H9 (cell line): ENCODE measurements around the gene ATN1. TPM values are rescaled to one million over a fixed set of nuclear protein-coding genes. Genes with fewer than 3 reads are reported as not detected.

Experiments
- DNase-seq: peaks from one replicate; pipeline ENCODE4 v3.0.0-alpha.2; 2017
- H2AFZ ChIP-seq: one replicate; pipeline ENCODE4 v1.6.1; 2013; ENCODE audit warnings: mild to moderate bottlenecking, low read length, control low read depth, moderate library complexity
- H2AK5ac ChIP-seq: 2 replicates; pipeline ENCODE4 v1.6.1; 2013; ENCODE audit warnings: low read length, control low read depth, mixed read lengths; ENCODE audit not compliant: insufficient read length
- H2BK120ac ChIP-seq: one replicate; pipeline ENCODE4 v1.6.1; 2013; ENCODE audit warnings: low read depth, mild to moderate bottlenecking, low read length, control low read depth, inconsistent platforms; ENCODE audit not compliant: poor library complexity, severe bottlenecking
- H2BK12ac ChIP-seq: 2 replicates; pipeline ENCODE4 v1.6.1; 2013; ENCODE audit warnings: low read length, control low read depth, mixed read lengths, low read depth; ENCODE audit not compliant: insufficient read length
- H2BK15ac ChIP-seq: 2 replicates; pipeline ENCODE4 v1.6.1; 2013; ENCODE audit warnings: low read depth, low read length, control low read depth
- H2BK20ac ChIP-seq: one replicate; pipeline ENCODE4 v1.6.1; 2013; ENCODE audit warnings: low read depth, mild to moderate bottlenecking, low read length, control low read depth, inconsistent platforms; ENCODE audit not compliant: poor library complexity, severe bottlenecking
- H2BK5ac ChIP-seq: 2 replicates; pipeline ENCODE4 v1.6.1; 2013; ENCODE audit warnings: low read length, control low read depth, mixed read lengths; ENCODE audit not compliant: insufficient read length
- H3K14ac ChIP-seq: 2 replicates; pipeline ENCODE4 v1.6.1; 2013; ENCODE audit warnings: low read length, control low read depth; ENCODE audit not compliant: insufficient read depth
- H3K18ac ChIP-seq: 2 replicates; pipeline ENCODE4 v1.6.1; 2013; ENCODE audit warnings: low read depth, mild to moderate bottlenecking, mixed read lengths, low read length, control low read depth; ENCODE audit not compliant: insufficient read length
- H3K23ac ChIP-seq: 2 replicates; pipeline ENCODE4 v1.6.1; 2013; ENCODE audit warnings: low read length, control low read depth, mixed read lengths, low read depth; ENCODE audit not compliant: insufficient read length
- H3K23me2 ChIP-seq: 2 replicates; pipeline ENCODE4 v1.6.1; 2013; ENCODE audit warnings: low read depth, mild to moderate bottlenecking, mixed read lengths, low read length, control low read depth; ENCODE audit not compliant: insufficient read length, poor library complexity, severe bottlenecking
- H3K27ac ChIP-seq: 2 replicates; pipeline ENCODE4 v1.5.1; 2013; ENCODE audit warnings: low read length, control low read depth, mixed read lengths, low read depth; ENCODE audit not compliant: insufficient read length
- H3K27me3 ChIP-seq: 2 replicates; pipeline ENCODE4 v1.6.1; 2013; ENCODE audit warnings: low read length, control low read depth, inconsistent platforms; ENCODE audit not compliant: insufficient read depth
- H3K4ac ChIP-seq: 2 replicates; pipeline ENCODE4 v1.6.1; 2013; ENCODE audit warnings: low read depth, mild to moderate bottlenecking, control low read depth, inconsistent platforms, low read length, moderate library complexity
- H3K4me1 ChIP-seq: 2 replicates; pipeline ENCODE4 v1.6.1; 2013; ENCODE audit warnings: low read length, control low read depth, inconsistent platforms; ENCODE audit not compliant: insufficient read depth
- H3K4me2 ChIP-seq: 2 replicates; pipeline ENCODE4 v1.6.1; 2013; ENCODE audit warnings: low read length, control low read depth, mixed read lengths; ENCODE audit not compliant: insufficient read length, insufficient read depth
- H3K56ac ChIP-seq: 2 replicates; pipeline ENCODE4 v1.6.1; 2013; ENCODE audit warnings: low read depth, mild to moderate bottlenecking, mixed read lengths, low read length, control low read depth; ENCODE audit not compliant: insufficient read length
- H3K79me1 ChIP-seq: 2 replicates; pipeline ENCODE4 v1.6.1; 2013; ENCODE audit warnings: low read depth, mild to moderate bottlenecking, moderate library complexity, low read length, control low read depth, inconsistent platforms; ENCODE audit not compliant: insufficient read depth, poor library complexity, severe bottlenecking
- H3K79me2 ChIP-seq: 2 replicates; pipeline ENCODE4 v1.6.1; 2013; ENCODE audit warnings: low read length, control low read depth, inconsistent platforms; ENCODE audit not compliant: insufficient read depth
- H3K9ac ChIP-seq: 2 replicates; pipeline ENCODE4 v1.6.1; 2013; ENCODE audit warnings: low read length, control low read depth, mixed read lengths; ENCODE audit not compliant: insufficient read length; ENCODE audit errors: extremely low read depth
- H3K9me3 ChIP-seq: one replicate; pipeline ENCODE4 v1.6.1; 2013; ENCODE audit warnings: low read depth, low read length, inconsistent platforms; ENCODE audit not compliant: control insufficient read depth
- H3T11ph ChIP-seq: one replicate; pipeline ENCODE4 v1.6.1; 2013; ENCODE audit warnings: mild to moderate bottlenecking, low read length, control low read depth, inconsistent platforms
- H4K20me1 ChIP-seq: one replicate; pipeline ENCODE4 v1.6.1; 2013; ENCODE audit not compliant: control insufficient read depth, insufficient read length, insufficient read depth
- H4K5ac ChIP-seq: 2 replicates; pipeline ENCODE4 v1.6.1; 2013; ENCODE audit warnings: low read depth, mild to moderate bottlenecking, mixed read lengths, low read length, control low read depth; ENCODE audit not compliant: insufficient read length
- H4K8ac ChIP-seq: replicated peaks from 2 replicates; pipeline ENCODE4 v1.6.1; 2013; ENCODE audit warnings: low read length, control low read depth, mixed read lengths, low read depth; ENCODE audit not compliant: insufficient read length
- H4K91ac ChIP-seq: 2 replicates; pipeline ENCODE4 v1.6.1; 2013; ENCODE audit warnings: low read depth, mild to moderate bottlenecking, moderate library complexity, mixed read lengths, low read length, control low read depth; ENCODE audit not compliant: insufficient read length
- H3K27ac Mint-ChIP-seq, 3 experiments: 2 replicates in 2 of 3; 3 replicates in 1 of 3; pipeline ENCODE4 v1.8.0; 2020 to 2021; ENCODE audit warnings: mixed read lengths in 3 of 3, mild to moderate bottlenecking in 1 of 3, moderate library complexity in 1 of 3
- H3K27me3 Mint-ChIP-seq: 2 replicates; pipeline ENCODE4 v1.8.0; 2021; ENCODE audit warnings: low read depth, mild to moderate bottlenecking, moderate library complexity, mixed read lengths
- H3K36me3 Mint-ChIP-seq, 3 experiments: 2 replicates in 2 of 3; 3 replicates in 1 of 3; pipeline ENCODE4 v1.8.0; 2020 to 2021; ENCODE audit warnings: low read depth in 3 of 3, mixed read lengths in 3 of 3; ENCODE audit not compliant: insufficient read depth in 1 of 3
- H3K4me1 Mint-ChIP-seq, 2 experiments: 2 replicates each; pipeline ENCODE4 v1.8.0; 2020; ENCODE audit warnings: mixed read lengths in 2 of 2
- H3K4me3 Mint-ChIP-seq, 2 experiments: 2 replicates in 1 of 2; 3 replicates in 1 of 2; pipeline ENCODE4 v1.8.0; 2020 to 2021; ENCODE audit warnings: mild to moderate bottlenecking in 2 of 2, mixed read lengths in 2 of 2, moderate library complexity in 1 of 2
- H3K9me3 Mint-ChIP-seq, 2 experiments: 2 replicates in 1 of 2; 3 replicates in 1 of 2; pipeline ENCODE4 v1.8.0; 2020; ENCODE audit warnings: mild to moderate bottlenecking in 2 of 2, mixed read lengths in 2 of 2, moderate library complexity in 1 of 2
- CTCF ChIP-seq: fragments of 200-600 bp; sonication (generic); conservative IDR thresholded peaks from 3 replicates; pipeline ENCODE4 v1.8.0; 2021; ENCODE audit warnings: antibody characterized with exemption, mild to moderate bottlenecking
- WGBS: extraction: QIAGEN DNeasy Blood & Tissue Kit; methylation state at CpG from one replicate; pipeline ENCODE4 v1.1.7; 2013; ENCODE audit warnings: missing lambda C conversion rate, low lambda C conversion rate, mixed read lengths; ENCODE audit not compliant: insufficient read length; ENCODE audit errors: extremely low coverage; 5-methylcytosine and 5-hydroxymethylcytosine counted together
- total RNA-seq: library from RNA; stranded (reverse); gene quantifications from 2 replicates; pipeline ENCODE4 v1.2.1, GENCODE V29; 2021

Gene ATN1
- total RNA-seq, 1 experiment from 2014 or later, result 103 TPM

- H3K4me3 Mint-ChIP-seq, result no peak overlapping the region
- Histone ChIP-seq H2AFZ (no peak overlapping the region), H3K27me3 (no peaks in the 10 kb centered on the region), H4K20me1 (peaks cover 2% of the 10 kb centered on the region), H3K79me2 (no peaks in the 10 kb centered on the region), H3K23me2 (no peaks in the 10 kb centered on the region), H3K4me1 (peaks cover 2% of the 10 kb centered on the region; the same call in 1 of the 2 replicates), H2AK5ac (no peak overlapping the region), H4K8ac (no peak overlapping the region), H3K27ac (no peak overlapping the region), H3K56ac (no peak overlapping the region), H3K18ac (no peak overlapping the region), H2BK20ac (no peak overlapping the region), H2BK120ac (no peak overlapping the region), H2BK12ac (no peak overlapping the region), H4K91ac (no peak overlapping the region), H3K4ac (no peak overlapping the region), H3T11ph (no peak overlapping the region), H3K9me3 (no peaks in the 10 kb centered on the region), H3K23ac (no peak overlapping the region), H3K79me1 (no peaks in the 10 kb centered on the region), H2BK15ac (0 out of 2 replicates have a peak overlapping the region, but pooled peaks have one; percentile 37), H3K14ac (no peak overlapping the region), H4K5ac (no peak overlapping the region), H2BK5ac (no peak overlapping the region), H3K4me2 (no peak overlapping the region), H3K9ac (no peak overlapping the region)
- no peaks in the 10 kb centered on the region; the same call in 1 of the 2 replicates for H3K27me3 Mint-ChIP-seq
- peaks cover 0 to 2% (median 0%) of the 10 kb centered on the region in 3 experiments; a peak in 1 of 7 replicates for H3K36me3 Mint-ChIP-seq
- no peak for DNase-seq
- no peaks in the 10 kb centered on the region for H3K9me3 Mint-ChIP-seq
- TF ChIP-seq CTCF, result no peak
- peaks cover 0 to 6% of the 10 kb centered on the region in 2 experiments; a peak in 1 of 4 replicates for H3K4me1 Mint-ChIP-seq
- no CpG with 5 or more reads among the region's 6 CpGs for WGBS
- no peak overlapping the region for H3K27ac Mint-ChIP-seq
Measured at GRCh38 chr12:6896846-6897435, 30.8 kb upstream of the ATN1 start.
